ENCODE results near the gene DYNLT5.
"Not testable (repeated sequence)": the region's sequence is repeated elsewhere in the genome, so short reads cannot be mapped to it uniquely, and the experiment has no call there.

The DYNLT5 gene

GRCh38 chr1:66751160-66751559 lies 1.1 kb upstream of the DYNLT5 start:
- no peak for DNase-seq

DNA sequence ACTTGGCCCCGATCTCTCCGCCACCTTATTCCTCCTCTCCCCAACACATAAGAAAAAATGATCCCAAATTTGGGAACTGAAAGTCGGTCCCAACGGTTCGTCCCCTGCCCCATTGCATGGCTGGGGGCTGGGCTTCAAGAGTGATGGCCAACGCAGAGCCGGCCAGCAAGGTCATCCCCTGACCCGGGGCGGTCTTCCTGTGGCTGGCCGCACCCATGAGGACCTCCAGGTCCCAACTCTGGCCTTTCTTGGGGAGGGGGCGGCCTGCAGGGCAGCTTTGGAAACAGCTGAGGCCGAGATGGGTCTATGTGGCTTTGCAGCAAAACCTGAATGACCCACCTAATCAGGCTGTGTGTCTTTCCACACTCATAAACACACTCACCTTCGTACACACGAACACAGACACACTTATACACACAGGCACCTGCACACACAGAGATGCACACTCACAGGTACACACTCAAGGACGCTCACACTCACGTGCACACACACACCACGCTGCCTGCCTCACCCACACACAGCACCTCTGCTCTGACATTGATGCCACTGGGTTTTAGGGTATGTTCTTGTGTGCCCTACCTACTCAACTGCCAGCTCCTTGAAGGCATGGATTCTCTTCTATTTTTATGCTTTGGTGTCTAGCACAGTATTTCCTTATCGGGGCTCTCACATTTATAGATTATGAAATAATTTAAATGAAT lies 562 bp downstream of the DYNLT5 start:
- DNase-seq = no peak

GRCh38 chr1:66757722-66758240 lies 5.5 kb downstream of the DYNLT5 start:
- DNase-seq = no peak

DNA sequence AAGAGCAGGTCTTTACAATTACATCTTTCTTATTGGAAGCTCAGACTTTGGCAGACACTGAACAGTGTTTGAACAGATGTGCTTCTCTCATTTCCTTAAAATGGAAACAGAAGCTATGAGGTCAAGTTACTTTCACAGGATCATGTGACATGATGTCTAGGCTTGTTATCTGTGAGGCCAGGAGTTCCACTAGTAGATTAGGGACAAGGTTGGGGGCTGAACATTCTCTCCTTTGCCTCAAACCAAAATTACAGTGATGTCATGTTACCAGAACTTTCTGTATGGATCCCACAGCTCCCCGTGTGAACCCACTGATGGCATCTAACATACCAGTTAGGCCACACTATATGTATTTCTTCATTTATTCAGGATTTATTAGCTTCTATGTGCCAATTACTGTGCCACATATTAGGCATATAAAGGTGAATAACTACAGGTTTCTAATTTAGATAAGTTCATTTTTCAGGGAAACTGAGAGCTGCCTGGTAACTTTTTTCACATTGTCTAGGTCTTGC lies 6.0 kb downstream of the DYNLT5 start:
- DNase-seq = no peak

DNA sequence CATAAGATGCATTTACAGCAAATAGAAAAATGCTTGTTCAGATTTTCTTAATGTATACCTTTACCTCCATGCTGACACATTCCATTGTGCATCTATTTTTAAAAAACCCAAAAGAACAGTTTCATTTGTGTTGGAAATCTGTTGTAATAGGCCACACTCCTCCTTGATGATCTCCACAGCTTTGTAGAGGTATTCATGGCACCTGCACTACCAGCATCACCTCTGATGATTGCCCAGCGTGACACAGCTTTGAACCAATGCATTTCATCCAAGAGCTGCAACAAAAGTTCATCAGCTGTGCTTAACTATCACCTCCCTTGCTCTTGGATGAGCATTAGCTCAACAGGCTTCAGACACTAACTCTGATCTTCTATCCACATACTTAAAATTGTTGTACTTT lies 8.2 kb downstream of the DYNLT5 start:
- DNase-seq = no peak

DNA sequence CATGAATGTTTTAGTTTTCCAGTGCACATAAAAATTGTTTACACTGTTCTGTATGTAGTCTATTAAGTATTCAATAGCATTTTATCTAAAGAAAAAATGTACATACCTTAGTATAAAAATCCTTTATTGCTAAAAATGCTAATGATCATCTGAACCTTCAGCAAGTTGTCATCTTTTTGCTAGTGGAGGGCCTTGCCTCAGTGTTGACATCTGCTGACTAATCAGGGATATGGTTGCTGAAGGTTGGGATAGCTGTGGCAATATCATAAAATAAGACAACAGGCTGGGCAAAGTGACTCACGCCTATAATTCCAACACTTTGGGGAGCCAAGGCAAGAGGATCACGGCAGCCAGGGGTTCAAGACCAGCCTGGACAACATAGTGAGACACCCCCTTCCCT lies 9.0 kb downstream of the DYNLT5 start:
- peak; percentile 19 for DNase-seq

GRCh38 chr1:66764994-66765578 lies 12.8 kb downstream of the DYNLT5 start:
- DNase-seq = peak; percentile 57

DNA sequence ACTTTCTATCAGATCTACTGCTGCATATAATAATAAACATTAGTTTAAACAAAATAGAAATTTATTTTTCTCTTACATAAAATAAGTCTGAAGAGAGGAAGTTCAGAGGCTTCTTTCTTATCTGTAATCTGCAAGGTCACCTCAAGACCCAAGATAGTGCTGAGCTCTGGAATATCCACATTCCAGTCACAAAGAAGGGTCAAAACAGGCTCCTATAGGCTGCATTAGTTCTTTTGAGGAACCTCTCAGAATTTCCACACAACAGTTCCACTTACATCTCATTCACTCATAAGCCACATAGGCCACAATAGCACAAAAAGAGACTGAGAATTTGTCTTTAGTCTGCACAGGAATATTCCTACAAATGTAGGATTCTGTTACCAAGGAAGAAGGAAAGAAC lies 15.4 kb downstream of the DYNLT5 start:
- DNase-seq = no peak

GRCh38 chr1:66768965-66769364 lies 16.7 kb downstream of the DYNLT5 start:
- no peak for DNase-seq

- no peak for DNase-seq
Measured at GRCh38 chr1:66769512-66770229, 17.4 kb downstream of the DYNLT5 start.

DNA sequence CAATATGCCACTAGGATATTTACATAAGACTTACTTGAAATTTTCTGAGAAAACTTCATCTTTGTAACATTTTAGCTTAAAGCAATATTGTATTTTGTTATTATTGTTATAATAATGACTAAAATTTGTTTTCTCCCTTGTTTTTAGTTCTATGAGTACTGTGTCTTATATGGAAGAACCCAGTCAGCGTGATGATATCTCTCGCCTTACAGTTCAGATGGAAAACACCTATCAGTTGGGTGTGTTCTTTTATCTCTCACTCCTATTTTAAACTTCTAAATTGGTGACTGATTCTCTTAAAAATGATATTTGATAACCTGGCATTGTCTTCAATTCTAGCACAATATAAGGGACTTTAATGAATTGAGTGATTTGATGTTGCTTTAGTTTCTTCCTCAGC lies 18.0 kb downstream of the DYNLT5 start:
- DNase-seq = no peak

DNA sequence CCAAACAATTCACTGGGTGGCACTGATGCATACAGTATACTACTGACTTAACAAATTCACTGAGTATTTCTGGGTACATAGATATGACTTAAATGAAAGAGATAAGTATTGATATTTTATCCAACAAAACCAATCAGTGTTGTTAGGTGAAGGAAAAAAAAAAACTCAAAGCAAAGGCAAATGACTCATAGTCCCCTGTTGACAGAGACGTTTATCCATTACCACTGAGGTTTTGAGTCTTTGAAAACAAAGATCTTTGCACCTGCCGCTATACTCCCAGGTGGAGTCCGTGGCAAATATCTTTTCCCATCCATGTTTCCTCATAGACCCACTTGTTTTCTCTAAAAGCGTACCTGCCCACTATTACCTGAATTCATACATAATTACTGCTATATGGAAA lies 18.4 kb downstream of the DYNLT5 start:
- DNase-seq = no peak

DNA sequence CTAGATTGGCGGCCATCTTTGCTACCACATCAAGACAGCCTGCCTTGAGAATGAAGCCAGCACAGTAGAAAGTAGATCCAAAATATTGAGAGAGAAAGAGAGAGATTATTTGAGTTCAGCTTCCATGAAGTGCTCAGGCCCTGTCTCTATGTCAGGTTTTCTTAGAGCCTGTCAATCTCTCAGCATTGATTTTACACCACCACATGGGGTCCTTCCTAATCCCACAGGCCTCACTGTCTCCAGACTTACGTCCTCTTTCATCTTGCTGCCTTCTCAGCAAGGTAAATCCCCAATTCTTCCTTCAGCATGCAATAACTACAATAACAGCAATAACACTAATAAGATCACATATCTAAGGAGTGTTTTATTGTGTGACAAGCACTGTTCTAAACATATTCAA lies 21.0 kb downstream of the DYNLT5 start:
- DNase-seq = no peak

- no peak for DNase-seq
Measured at GRCh38 chr1:66774438-66774837, 22.2 kb downstream of the DYNLT5 start.

- no peak for DNase-seq
Measured at GRCh38 chr1:66775646-66776045, 23.4 kb downstream of the DYNLT5 start.

DNA sequence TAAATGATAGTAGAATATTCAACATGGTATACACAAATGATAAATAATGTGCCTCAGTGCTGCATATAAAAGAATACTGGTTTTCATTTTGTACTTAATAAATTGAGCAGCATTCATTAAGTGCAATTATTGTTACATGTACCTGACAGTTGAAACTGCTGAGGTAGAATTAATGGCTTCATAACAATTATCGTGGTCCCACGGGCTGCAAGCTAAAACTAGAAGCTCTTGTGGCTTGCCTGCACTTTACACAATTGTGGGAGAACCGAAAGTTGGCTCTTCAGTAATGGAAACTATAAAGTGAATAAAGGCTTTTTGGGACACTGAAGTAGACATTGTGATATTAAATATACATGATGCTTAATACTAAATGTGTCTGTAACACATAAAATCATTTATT lies 25.6 kb downstream of the DYNLT5 start:
- DNase-seq = no peak

DNA sequence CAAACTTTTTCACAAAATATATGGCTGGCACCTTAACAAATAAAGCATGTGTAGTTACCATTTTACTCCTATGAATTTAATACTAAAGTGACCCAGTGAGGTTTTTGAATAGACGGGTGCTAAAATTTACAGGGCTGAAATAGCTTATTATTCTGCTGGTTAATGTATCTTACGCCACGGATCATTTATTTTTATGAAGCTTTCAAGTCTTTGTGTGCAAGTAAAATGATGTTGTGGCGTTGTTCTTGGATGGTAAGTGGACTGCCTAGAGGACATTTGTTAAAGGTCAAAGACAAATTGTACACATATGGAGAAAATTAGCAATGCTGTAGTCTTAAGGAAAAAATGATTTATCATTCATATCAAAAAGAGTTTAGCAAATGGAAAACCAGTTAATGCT lies 26.0 kb downstream of the DYNLT5 start:
- no peak for DNase-seq

DNA sequence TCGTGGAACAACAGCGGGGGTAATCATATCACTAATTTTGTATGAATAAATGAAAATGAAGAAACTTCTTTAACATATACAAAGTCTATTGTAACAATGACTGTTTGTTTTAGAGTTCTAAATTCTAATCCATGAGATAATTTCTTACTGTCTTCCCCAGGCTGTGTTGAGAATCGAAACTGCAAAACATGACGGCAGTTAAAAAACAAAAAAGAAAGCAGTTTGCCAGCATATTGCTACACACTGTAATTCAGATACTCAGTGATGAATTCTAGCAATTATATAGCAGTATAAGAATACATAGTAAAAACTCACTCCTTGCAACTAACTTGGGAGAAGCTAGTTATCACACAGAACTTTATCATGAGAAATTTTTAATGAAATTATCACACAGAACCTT lies 26.7 kb downstream of the DYNLT5 start:
- DNase-seq = no peak

- DNase-seq = no peak
Measured at GRCh38 chr1:66779475-66780078, 27.3 kb downstream of the DYNLT5 start.

GRCh38 chr1:66785800-66786199 lies 33.5 kb downstream of the DYNLT5 start:
- DNase-seq = not testable (repeated sequence)

DNA sequence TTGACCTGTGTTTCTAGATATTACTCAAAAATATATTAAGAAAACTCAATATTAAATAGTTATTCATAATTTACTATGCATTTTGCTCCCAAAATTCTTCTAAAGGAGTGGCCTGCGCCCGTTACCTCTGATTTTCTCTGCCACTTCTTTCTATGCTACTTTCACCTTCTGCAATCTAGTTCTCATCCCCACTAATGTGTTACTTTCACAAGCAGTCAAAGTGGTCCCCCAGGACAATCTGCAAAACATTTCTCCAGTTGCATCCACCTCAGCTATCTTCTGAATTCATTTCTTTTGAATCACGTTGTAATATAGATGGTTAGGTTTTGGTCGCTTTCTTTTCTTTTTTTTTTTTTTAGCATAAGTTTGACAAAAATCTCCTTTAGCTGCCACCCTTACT lies 35.4 kb downstream of the DYNLT5 start:
- no peak for DNase-seq

DNA sequence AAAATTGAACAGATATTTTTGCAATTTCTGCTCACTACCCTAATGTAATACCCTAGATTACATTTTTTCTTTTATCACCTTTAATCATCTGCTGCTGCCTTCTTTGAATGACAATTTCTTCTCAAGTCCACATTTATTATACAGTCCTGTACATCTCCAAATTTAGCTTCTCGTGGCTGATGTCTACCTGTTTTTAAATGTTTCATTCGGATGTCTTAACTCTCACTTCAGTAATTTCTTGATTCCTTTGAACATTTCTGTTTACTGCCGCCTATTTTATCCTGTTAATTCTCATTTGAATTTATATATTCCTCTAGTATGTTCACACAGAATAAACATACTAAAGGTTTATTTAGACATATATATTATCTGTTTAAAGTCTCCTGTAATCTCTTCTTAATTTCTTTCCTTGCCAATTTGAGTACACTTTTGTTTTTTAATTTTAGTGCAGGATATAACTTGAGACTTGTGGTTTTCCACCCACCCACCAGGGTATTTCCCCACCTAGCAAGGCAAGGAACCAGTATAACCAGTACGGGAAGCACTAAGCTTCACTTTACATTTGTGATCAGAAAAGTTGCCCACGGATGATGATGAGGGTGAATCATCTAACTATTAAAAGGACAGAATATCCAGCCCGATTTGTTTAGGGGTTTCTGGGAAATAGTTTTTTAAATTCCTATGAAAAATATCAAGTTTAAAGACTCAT lies 36.1 kb downstream of the DYNLT5 start:
- DNase-seq = no peak

Measured in fibroblast of upper back skin (primary cell).